Liver (tissue), 9 donors: Measurements from ENCODE around the gene ITIH4. TPM values are rescaled to one million over a fixed set of nuclear protein-coding genes. Genes with fewer than 3 reads are reported as not detected.

Experiments
- DNase-seq: peaks from one replicate; pipeline ENCODE4 v3.0.0-alpha.2; 2017; ENCODE audit warnings: low spot score
- H3K27ac ChIP-seq, 2 donors: one replicate each; pipeline ENCODE4 v1.7.0; 2013; ENCODE audit warnings: inconsistent platforms in 2 of 2, low read length in 2 of 2, control low read depth in 1 of 2, low read depth in 1 of 2, mild to moderate bottlenecking in 1 of 2
- H3K27me3 ChIP-seq, 4 donors: one replicate each; pipeline versions ENCODE4 v1.6.1 to v1.7.0; 2013; ENCODE audit warnings: low read length in 3 of 4, inconsistent platforms in 1 of 4, mild to moderate bottlenecking in 1 of 4, moderate library complexity in 1 of 4; ENCODE audit not compliant: control insufficient read depth in 4 of 4, insufficient read depth in 4 of 4
- H3K36me3 ChIP-seq, 4 donors: one replicate each; pipeline versions ENCODE4 v1.6.1 to v1.7.0; 2013; ENCODE audit warnings: low read length in 3 of 4, mild to moderate bottlenecking in 3 of 4, low read depth in 1 of 4, moderate library complexity in 1 of 4; ENCODE audit not compliant: control insufficient read depth in 4 of 4, insufficient read depth in 3 of 4
- H3K4me1 ChIP-seq, 4 donors: one replicate each; pipeline versions ENCODE4 v1.6.1 to v1.7.0; 2013; ENCODE audit warnings: low read length in 3 of 4, mild to moderate bottlenecking in 3 of 4, moderate library complexity in 1 of 4; ENCODE audit not compliant: control insufficient read depth in 4 of 4, insufficient read depth in 4 of 4
- H3K4me3 ChIP-seq, 3 donors: one replicate each; pipeline versions ENCODE4 v1.6.1 to v1.7.0; 2013; ENCODE audit warnings: low read length in 3 of 3, control low read depth in 1 of 3, low read depth in 1 of 3, mild to moderate bottlenecking in 1 of 3
- H3K9ac ChIP-seq, 2 donors: one replicate each; pipeline ENCODE4 v1.7.0; 2013; ENCODE audit warnings: low read length in 2 of 2, mild to moderate bottlenecking in 2 of 2, moderate library complexity in 2 of 2, control low read depth in 1 of 2, low read depth in 1 of 2
- H3K9me3 ChIP-seq, 4 donors: one replicate each; pipeline versions ENCODE4 v1.6.1 to v1.7.0; 2013; ENCODE audit warnings: low read length in 3 of 4; ENCODE audit not compliant: control insufficient read depth in 4 of 4
- EGR1 ChIP-seq, 2 donors: IDR thresholded peaks; 2 replicates each; pipeline ENCODE4 v1.6.1; 2016 to 2018; ENCODE audit warnings: antibody characterized with exemption in 2 of 2, low read depth in 2 of 2
- FOXA1 ChIP-seq: IDR thresholded peaks from 2 replicates; pipeline ENCODE4 v1.6.1; 2016; ENCODE audit warnings: antibody characterized with exemption
- FOXA2 ChIP-seq: IDR thresholded peaks from 2 replicates; pipeline ENCODE4 v1.6.1; 2016; ENCODE audit warnings: antibody characterized with exemption
- GABPA ChIP-seq, 2 donors: IDR thresholded peaks in 1 of 2; conservative IDR thresholded peaks in 1 of 2; 2 replicates each; pipeline ENCODE4 v1.6.1; 2016; ENCODE audit warnings: antibody characterized with exemption in 2 of 2, mild to moderate bottlenecking in 1 of 2, moderate library complexity in 1 of 2
- HNF4A ChIP-seq, 2 donors: conservative IDR thresholded peaks; 2 replicates each; pipeline ENCODE4 v1.6.1; 2016; ENCODE audit warnings: antibody characterized with exemption in 2 of 2, mild to moderate bottlenecking in 2 of 2
- HNF4G ChIP-seq: IDR thresholded peaks from 2 replicates; pipeline ENCODE4 v1.6.1; 2016; ENCODE audit warnings: antibody characterized with exemption
- JUND ChIP-seq, 2 donors: IDR thresholded peaks; 2 replicates each; pipeline ENCODE4 v1.6.1; 2016; ENCODE audit warnings: antibody characterized with exemption in 2 of 2
- NR2F2 ChIP-seq: IDR thresholded peaks from 2 replicates; pipeline ENCODE4 v1.6.1; 2016; ENCODE audit warnings: antibody characterized with exemption
- RAD21 ChIP-seq, 2 donors: IDR thresholded peaks; 2 replicates each; pipeline ENCODE4 v1.6.1; 2016; ENCODE audit warnings: antibody characterized with exemption in 2 of 2, mild to moderate bottlenecking in 2 of 2
- RXRA ChIP-seq, 2 donors: IDR thresholded peaks; 2 replicates each; pipeline ENCODE4 v1.6.1; 2017 to 2018; ENCODE audit warnings: antibody characterized with exemption in 2 of 2, mild to moderate bottlenecking in 1 of 2
- SP1 ChIP-seq: IDR thresholded peaks from 2 replicates; pipeline ENCODE4 v1.6.1; 2018; ENCODE audit warnings: antibody characterized with exemption, mild to moderate bottlenecking
- TAF1 ChIP-seq: conservative IDR thresholded peaks from 2 replicates; pipeline ENCODE4 v1.6.1; 2016; ENCODE audit warnings: antibody characterized with exemption, mild to moderate bottlenecking
- YY1 ChIP-seq: IDR thresholded peaks from 2 replicates; pipeline ENCODE4 v1.6.1; 2016; ENCODE audit warnings: antibody characterized with exemption, mild to moderate bottlenecking
- WGBS: extraction: QIAGEN DNeasy Blood & Tissue Kit; methylation state at CpG from one replicate; pipeline ENCODE4 v1.1.7; 2013; 5-methylcytosine and 5-hydroxymethylcytosine counted together
- polyA plus RNA-seq, 2 donors: library from polyadenylated mRNA; stranded (reverse) in 1 of 2; unstranded in 1 of 2; fragments of 200-250 nt in 1 of 2; fragments of >200 nt in 1 of 2; fragmentation: Nextera tagmentation in 1 of 2; extraction: Ambion mirVana in 1 of 2; gene quantifications; one replicate each; pipeline versions ENCODE4 v1.2.1 to v1.2.3, GENCODE V29; 2013 to 2015
- total RNA-seq, 2 donors: library from RNA; depleted of rRNA; stranded (reverse); fragments of >200 nt; gene quantifications; one replicate each; pipeline ENCODE4 v1.2.3, GENCODE V29; 2014
- TF ChIP-seq, protein P1 (sequence below): IDR thresholded peaks from 2 replicates; pipeline ENCODE4 v1.6.1; 2016; ENCODE audit warnings: antibody characterized with exemption
- TF ChIP-seq, protein P2 (sequence below): fragments of 150-350 bp; IDR thresholded peaks from 2 replicates; pipeline ENCODE4 v1.5.1; 2017; ENCODE audit warnings: improper control_type of control experiment, low read depth, low read length; ENCODE audit not compliant: missing input control
- TF ChIP-seq, protein P3 (sequence below): IDR thresholded peaks from 2 replicates; pipeline ENCODE4 v1.6.1; 2016; ENCODE audit warnings: antibody characterized with exemption
- TF ChIP-seq, protein P4 (sequence below): IDR thresholded peaks from 2 replicates; pipeline ENCODE4 v1.6.1; 2016; ENCODE audit warnings: antibody characterized with exemption, mild to moderate bottlenecking
- TF ChIP-seq, protein P5 (sequence below): IDR thresholded peaks from 2 replicates; pipeline ENCODE4 v1.6.1; 2016; ENCODE audit warnings: antibody characterized with exemption
- donor health status: healthy.
- donor health status: healthy.
- donor health status: healthy.
- donor health status: healthy.
- donor health status: healthy.

ITIH4 gene
- total and polyA plus RNA-seq, 4 donors: 447 to 3,354 (median 2,410) TPM

DNA sequence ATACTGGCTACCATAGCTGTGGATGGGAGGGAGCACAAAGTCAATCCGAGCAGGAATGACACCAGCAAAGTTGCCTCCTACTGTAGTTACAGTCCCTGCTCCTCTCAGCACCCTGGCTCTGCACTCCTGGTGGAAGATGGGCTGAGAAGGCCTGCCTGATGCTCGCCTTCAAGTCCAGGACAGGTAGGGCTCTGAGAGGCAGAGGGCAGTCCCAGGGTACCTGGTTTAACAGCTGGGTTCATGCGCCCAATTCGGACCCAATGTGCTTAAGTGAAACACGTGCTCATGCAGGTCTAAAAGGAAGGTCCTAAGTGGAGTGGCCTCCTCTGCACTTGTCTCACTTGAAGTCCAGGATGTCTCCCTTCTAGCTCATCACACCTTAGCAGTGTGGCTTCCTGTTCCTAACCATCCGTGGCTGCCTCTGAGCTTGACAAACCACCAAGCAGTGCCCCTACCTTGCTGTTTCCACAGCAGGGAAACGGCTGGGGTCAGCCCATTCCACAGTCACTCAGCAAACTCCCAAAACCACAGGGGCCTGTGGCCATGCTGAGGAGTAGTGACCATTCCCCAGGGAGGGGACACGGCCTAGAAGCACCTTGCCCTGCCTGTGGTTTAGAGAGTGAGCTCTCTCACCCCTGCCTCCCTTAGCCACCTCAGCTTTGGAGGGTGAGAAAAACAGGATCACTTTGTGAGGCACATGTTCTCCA, 8.2 kb upstream of the ITIH4 start:
- no peaks in the 10 kb centered on the region for H3K9me3 ChIP-seq
- H3K9ac ChIP-seq: no peak overlapping the region
- H3K36me3 ChIP-seq: peaks cover 0 to 5% (median 2%) of the 10 kb centered on the region in 4 donors
- no peak overlapping the region for H3K4me3 ChIP-seq
- no peak for TF ChIP-seq YY1
- TF ChIP-seq TAF1: no peak
- TF ChIP-seq, protein P1, sequence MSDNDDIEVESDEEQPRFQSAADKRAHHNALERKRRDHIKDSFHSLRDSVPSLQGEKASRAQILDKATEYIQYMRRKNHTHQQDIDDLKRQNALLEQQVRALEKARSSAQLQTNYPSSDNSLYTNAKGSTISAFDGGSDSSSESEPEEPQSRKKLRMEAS: no peak
- TF ChIP-seq EGR1 (IDR thresholded peaks at IDR 0.05; ENCODE audit: low read depth in 2 of 2): no peak
- TF ChIP-seq, protein P2, sequence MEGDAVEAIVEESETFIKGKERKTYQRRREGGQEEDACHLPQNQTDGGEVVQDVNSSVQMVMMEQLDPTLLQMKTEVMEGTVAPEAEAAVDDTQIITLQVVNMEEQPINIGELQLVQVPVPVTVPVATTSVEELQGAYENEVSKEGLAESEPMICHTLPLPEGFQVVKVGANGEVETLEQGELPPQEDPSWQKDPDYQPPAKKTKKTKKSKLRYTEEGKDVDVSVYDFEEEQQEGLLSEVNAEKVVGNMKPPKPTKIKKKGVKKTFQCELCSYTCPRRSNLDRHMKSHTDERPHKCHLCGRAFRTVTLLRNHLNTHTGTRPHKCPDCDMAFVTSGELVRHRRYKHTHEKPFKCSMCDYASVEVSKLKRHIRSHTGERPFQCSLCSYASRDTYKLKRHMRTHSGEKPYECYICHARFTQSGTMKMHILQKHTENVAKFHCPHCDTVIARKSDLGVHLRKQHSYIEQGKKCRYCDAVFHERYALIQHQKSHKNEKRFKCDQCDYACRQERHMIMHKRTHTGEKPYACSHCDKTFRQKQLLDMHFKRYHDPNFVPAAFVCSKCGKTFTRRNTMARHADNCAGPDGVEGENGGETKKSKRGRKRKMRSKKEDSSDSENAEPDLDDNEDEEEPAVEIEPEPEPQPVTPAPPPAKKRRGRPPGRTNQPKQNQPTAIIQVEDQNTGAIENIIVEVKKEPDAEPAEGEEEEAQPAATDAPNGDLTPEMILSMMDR: no peak
- no peak for TF ChIP-seq FOXA2
- TF ChIP-seq, protein P3, sequence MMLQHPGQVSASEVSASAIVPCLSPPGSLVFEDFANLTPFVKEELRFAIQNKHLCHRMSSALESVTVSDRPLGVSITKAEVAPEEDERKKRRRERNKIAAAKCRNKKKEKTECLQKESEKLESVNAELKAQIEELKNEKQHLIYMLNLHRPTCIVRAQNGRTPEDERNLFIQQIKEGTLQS: no peak
- TF ChIP-seq GABPA (IDR thresholded peaks at IDR 0.05 in 1 of 2, conservative IDR thresholded peaks at IDR 0.05 in 1 of 2): no peak
- TF ChIP-seq HNF4G: no peak
- TF ChIP-seq FOXA1: no peak
- TF ChIP-seq NR2F2: no peak
- TF ChIP-seq RXRA (IDR thresholded peaks at IDR 0.05): no peak
- no peak for TF ChIP-seq SP1
- no peak for DNase-seq
- peak overlapping the region in 1 of 2 donors; percentile 30 for H3K27ac ChIP-seq
- WGBS: 92% methylated on average over 8 of the region's 8 CpGs
- no peaks in the 10 kb centered on the region for H3K27me3 ChIP-seq
- peaks cover 11 to 55% (median 32%) of the 10 kb centered on the region in 4 donors for H3K4me1 ChIP-seq

DNA sequence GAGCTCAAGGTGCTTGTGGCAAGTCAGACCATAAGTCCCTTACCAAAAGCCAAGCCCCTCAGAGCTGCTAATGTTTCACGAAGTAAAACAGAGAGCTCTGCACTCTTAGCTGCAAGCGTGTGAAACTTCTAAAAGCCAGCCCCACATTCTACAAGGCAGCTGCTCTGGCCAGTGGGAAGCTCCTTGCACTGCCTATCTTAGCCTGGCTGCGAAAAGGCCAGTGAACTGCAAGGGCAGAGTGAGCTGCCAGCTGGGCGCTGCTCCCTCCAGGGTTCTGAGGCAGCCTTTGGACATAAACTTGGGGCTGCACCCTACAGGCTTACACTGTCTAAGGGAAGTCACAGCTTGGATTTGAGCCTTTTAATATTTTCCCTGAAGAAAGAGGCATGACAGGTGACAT, 6.5 kb upstream of the ITIH4 start:
- DNase-seq: no peak

More for the DNA sequence above, 6.5 kb upstream of the ITIH4 start:
- no peak overlapping the region for H3K4me3 ChIP-seq
- peaks cover 11 to 54% (median 32%) of the 10 kb centered on the region in 4 donors for H3K4me1 ChIP-seq
- peak overlapping the region in 1 of 2 donors; percentile 10 for H3K27ac ChIP-seq
- no peaks in the 10 kb centered on the region for H3K9me3 ChIP-seq
- H3K9ac ChIP-seq: no peak overlapping the region
- 88% methylated on average over 4 of the region's 4 CpGs for WGBS
- H3K27me3 ChIP-seq: no peaks in the 10 kb centered on the region
- H3K36me3 ChIP-seq: peaks cover 0 to 5% (median 2%) of the 10 kb centered on the region in 4 donors
- TF ChIP-seq GABPA (IDR thresholded peaks at IDR 0.05 in 1 of 2, conservative IDR thresholded peaks at IDR 0.05 in 1 of 2) (no peak), HNF4G (no peak), FOXA2 (no peak), YY1 (no peak), EGR1 (IDR thresholded peaks at IDR 0.05; ENCODE audit: low read depth in 2 of 2) (no peak), RXRA (IDR thresholded peaks at IDR 0.05) (no peak), FOXA1 (no peak), HNF4A (conservative IDR thresholded peaks at IDR 0.05) (no peak), SP1 (no peak), NR2F2 (no peak), JUND (IDR thresholded peaks at IDR 0.05) (no peak), RAD21 (IDR thresholded peaks at IDR 0.05) (no peak), TAF1 (no peak)
- TF ChIP-seq, protein P4, sequence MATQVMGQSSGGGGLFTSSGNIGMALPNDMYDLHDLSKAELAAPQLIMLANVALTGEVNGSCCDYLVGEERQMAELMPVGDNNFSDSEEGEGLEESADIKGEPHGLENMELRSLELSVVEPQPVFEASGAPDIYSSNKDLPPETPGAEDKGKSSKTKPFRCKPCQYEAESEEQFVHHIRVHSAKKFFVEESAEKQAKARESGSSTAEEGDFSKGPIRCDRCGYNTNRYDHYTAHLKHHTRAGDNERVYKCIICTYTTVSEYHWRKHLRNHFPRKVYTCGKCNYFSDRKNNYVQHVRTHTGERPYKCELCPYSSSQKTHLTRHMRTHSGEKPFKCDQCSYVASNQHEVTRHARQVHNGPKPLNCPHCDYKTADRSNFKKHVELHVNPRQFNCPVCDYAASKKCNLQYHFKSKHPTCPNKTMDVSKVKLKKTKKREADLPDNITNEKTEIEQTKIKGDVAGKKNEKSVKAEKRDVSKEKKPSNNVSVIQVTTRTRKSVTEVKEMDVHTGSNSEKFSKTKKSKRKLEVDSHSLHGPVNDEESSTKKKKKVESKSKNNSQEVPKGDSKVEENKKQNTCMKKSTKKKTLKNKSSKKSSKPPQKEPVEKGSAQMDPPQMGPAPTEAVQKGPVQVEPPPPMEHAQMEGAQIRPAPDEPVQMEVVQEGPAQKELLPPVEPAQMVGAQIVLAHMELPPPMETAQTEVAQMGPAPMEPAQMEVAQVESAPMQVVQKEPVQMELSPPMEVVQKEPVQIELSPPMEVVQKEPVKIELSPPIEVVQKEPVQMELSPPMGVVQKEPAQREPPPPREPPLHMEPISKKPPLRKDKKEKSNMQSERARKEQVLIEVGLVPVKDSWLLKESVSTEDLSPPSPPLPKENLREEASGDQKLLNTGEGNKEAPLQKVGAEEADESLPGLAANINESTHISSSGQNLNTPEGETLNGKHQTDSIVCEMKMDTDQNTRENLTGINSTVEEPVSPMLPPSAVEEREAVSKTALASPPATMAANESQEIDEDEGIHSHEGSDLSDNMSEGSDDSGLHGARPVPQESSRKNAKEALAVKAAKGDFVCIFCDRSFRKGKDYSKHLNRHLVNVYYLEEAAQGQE: no peak
- TF ChIP-seq, protein P3: no peak
- TF ChIP-seq, protein P2: no peak
- TF ChIP-seq, protein P5, sequence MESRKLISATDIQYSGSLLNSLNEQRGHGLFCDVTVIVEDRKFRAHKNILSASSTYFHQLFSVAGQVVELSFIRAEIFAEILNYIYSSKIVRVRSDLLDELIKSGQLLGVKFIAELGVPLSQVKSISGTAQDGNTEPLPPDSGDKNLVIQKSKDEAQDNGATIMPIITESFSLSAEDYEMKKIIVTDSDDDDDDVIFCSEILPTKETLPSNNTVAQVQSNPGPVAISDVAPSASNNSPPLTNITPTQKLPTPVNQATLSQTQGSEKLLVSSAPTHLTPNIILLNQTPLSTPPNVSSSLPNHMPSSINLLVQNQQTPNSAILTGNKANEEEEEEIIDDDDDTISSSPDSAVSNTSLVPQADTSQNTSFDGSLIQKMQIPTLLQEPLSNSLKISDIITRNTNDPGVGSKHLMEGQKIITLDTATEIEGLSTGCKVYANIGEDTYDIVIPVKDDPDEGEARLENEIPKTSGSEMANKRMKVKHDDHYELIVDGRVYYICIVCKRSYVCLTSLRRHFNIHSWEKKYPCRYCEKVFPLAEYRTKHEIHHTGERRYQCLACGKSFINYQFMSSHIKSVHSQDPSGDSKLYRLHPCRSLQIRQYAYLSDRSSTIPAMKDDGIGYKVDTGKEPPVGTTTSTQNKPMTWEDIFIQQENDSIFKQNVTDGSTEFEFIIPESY: no peak
